G401.6 (cell line): ENCODE data around the gene CKAP5.
"Not testable (repeated sequence)": the region's sequence is repeated elsewhere in the genome, so short reads cannot be mapped to it uniquely, and the experiment has no call there.

Source experiments
- FAIRE-seq: peaks from 2 replicates; lab custom pipeline; 2012; peaks lifted over from hg19 to GRCh38; lab: Jason Lieb, UNC

The CKAP5 gene

DNA sequence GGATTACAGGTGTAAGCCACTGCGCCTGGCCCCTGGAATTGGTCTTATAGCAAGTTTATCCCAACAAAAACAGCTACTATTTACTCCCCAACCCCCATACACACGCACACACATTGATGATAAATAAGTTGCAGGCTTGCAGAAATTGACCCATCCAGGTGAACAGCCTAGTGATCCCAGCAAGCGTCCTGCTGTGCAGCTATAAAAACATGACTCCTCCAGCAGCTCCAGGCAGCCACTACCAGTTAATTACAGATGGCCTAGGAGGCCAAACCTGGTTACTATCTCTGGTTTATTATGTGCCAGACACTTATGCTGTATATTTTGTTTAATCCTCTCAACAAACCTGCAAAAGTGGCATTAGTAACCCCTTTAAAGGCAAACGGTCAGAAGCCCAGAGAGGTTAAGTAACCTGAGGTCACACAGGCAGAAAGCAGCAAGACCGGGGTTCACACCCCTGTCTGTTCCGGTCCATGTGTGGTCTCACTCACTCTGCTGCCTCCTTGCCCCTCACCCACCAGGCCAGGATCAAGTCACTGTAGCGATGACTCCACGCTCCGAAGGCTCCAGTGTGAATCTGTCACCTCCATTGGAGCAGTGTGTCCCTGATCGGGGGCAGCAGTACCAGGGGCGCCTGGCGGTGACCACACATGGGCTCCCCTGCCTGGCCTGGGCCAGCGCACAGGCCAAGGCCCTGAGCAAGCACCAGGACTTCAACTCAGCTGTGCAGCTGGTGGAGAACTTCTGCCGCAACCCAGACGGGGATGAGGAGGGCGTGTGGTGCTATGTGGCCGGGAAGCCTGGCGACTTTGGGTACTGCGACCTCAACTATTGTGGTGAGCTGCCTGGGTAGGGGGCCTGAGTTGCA is 120.5 kb downstream of the CKAP5 start:
- no peak for FAIRE-seq

DNA sequence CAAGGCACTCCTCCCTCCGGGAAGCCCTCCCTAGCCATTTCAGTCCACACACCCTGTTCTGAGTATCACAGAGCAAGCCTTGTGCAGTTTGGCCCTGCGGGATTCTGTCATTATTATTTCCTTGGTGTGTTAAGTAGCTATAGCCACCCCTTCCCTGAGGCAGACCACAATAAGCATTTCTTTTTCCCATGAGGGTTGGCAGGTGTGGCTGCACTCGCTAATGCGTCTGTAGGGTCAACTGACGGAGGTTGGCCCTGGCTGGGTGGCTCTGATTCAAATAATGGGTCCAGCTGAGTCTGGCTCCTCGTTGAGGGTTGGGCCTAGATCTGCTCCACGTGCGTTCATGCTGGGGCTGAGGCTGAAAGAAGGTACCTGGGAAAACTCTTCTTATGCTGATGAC is 122.0 kb downstream of the CKAP5 start:
- no peak for FAIRE-seq

DNA sequence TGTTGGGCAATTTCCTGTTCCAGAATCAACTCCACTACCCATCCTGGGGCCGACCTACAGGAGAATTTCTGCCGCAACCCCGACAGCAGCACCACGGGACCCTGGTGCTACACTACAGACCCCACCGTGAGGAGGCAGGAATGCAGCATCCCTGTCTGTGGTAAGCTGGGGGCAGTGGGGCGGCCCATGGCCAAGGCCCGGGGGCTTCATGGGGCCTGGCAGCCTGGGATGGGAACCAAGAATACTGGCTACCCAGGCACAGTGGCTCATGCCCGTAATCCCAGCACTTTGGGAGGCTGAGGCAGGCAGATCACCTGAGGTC is 122.8 kb downstream of the CKAP5 start:
- FAIRE-seq, result no peak

DNA sequence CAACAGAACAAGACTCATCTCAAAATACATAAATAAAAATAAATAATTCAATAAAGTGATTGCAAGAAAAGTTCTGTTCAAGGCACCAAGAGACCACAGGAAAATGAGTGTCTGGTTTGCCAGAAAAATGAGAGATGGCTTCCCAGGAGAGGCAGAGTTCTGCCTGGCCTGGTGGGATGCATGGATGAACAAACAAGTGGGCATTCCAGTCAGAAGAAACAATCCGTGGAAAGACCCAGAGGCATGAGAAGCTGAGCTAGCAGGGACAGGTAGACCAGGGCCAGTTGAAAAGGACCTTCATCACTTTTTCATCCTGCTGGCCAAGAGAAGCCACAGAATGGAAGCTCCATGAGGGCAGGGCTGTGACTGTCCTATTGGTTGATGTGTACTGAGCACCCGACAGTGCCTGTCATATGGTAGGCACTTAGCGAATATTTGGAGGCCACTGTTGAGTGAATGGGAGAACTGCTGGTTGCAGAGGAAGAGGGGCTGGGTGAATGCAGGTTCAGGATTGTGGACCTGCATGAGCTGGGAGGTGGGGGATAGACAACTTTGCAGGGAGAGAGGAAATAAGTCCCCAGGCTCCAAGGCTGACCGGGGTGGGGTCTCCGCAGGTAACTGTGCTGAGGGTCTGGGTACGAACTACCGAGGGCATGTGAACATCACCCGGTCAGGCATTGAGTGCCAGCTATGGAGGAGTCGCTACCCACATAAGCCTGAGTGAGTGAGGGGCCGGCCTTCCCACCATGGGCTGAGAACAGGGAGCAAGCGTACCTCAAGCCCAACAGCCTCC is 123.3 kb downstream of the CKAP5 start:
- no peak for FAIRE-seq

DNA sequence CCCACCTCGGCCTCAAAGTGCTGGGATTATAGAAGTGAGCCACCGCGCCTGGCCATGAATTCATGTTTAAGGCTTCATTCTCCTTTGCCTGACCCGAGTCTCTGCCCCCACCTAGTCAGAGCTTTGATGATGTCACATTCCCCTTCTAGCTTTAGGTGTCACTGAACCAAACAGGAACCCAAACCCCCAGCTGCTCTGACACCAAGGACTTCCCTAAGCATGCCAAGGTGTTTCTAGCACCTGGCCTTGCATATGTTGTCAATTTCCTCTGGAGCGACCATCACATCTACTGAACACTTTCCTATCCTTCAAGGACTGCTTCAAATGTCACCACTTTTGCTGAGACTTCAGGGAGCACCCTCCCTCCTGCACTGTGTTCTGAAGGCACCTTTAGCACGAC is 124.8 kb downstream of the CKAP5 start:
- no peak for FAIRE-seq

DNA sequence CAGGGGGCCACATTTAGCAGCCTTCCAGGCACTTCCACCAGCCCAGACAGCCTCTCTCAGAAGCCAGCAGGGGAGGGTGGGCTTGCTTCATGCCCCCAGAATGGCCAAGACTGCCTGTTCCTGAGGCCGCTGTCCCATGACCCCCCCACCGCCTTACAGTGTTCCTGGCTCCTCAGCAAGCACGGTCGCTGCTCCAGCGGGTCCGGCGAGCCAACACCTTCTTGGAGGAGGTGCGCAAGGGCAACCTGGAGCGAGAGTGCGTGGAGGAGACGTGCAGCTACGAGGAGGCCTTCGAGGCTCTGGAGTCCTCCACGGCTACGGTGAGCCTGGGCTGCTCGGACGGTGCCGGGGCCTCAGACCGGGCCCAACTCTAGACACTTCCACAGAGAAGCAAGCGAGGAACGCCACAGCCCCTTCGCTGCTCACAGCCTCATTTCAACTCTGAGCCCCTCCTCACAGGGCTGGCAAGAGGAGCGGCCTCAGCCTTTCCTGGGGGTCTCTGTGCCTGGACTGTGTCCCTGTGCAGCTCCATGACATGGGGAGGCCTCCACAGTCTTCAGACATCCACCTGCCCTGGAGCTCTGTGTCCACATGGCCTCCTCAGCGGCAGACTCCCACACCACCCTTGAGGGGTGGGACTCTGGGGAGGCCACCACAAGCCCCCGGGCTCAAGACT is 126.4 kb downstream of the CKAP5 start:
- no peak for FAIRE-seq

DNA sequence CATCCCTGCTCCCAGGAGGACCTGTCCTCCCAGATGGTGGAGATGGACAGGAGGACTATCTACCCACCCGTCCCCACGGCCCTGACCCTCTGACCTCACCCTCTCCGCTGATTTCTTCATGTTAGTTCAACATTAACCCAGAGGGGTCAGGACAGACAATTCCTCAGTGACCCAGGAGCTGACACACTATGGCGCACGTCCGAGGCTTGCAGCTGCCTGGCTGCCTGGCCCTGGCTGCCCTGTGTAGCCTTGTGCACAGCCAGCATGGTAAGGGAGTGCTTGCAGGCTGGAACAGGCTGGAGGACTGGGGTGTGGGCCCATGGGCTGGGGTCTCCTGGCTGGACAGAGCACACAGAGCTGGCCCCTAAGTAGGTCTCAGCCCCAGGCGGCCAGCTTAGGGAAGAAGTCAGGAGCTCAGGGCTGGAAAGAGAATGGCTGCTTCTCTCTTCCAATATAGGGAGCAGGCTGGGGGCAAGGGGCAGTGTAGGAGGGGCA is 127.0 kb downstream of the CKAP5 start, which contains the start of gene F2:
Gene F2 (plus strand): TSS at position 166 of the 495 bp plus-strand sequence. CDS start 23 bp downstream, at position 189.
- no peak for FAIRE-seq

DNA sequence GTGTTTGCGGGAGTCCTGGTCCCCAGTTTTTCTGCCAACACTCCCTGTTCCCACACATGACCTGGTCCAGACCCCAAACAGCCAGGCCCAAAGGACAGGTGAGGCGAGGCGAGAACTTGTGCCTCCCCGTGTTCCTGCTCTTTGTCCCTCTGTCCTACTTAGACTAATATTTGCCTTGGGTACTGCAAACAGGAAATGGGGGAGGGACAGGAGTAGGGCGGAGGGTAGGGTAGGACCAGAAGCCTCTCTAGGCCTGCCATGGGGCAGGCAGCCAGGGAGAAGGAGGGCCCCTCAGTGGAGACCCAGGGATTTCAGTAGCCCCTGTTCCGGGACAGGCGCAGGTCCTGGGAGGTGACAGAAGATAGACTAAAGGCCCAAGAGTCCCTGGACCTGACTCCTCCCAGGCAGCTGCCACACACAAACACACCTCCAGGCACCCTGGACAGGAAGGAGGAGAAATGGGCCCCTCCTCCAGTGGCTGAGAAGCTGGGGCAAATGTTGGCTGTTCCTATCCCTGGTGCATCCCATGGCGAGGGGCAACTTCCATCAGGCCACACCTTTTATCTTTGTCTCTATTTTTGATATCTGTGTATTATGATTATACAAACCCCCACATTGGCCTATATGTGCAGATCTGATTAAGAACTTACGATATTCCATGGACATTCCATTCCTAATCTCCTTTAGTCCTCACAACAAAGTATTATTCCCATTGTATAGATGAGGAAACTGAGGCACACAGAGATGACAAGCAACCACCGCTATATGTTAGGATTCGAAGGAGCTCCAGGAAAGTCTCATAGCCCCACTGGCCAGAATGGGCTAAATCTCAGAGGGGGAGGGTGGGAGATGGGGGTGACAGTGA is 127.7 kb downstream of the CKAP5 start:
- FAIRE-seq, result no peak

DNA sequence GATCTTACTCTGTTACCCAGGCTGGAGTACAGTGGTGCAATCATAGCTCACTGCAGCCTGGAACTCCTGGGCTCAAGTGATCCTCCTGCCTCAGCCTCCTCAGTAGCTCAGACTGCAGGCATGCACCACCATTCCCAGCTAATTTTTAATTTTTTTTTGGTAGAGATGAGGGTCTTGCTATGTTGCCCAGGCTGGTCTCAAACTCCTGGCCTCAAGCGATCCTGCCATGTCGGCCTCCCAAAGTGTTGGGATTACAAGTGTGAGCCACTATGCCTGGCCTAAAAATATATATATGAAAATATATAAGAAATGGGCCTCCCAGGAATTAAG is 128.3 kb downstream of the CKAP5 start:
- not testable (repeated sequence) for FAIRE-seq

DNA sequence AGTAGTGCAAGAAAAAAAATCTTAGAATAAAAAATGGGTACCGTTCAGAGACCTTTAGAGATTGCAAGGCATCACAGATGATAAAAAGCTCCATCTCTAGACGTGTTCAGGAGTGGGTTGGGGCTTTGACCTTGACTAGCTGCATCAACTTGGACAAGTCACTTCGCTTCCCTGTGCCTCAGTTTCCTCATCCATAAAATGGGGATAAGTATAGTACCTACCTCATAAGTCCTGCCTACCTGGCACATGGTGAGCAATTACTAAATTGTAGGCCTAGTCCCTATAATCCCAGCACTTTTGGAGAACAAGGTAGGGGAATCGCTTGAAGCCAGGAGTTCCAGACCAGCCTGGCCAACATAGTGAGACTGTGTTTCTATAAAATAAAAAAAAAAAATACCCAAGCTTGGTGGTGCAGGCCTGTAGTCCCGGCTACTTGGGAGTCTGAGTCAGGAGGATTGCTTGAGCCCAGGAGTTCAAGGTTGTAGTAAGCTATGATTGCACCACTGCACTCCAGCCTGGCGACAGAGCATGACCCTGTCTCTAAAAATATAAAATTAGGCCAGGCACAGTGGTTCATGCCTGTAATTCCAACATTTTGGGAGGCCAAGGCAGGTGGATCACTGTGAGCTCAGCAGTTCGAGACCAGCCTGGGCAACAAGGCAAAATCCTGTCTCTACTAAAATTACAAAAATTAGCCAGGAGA is 133.1 kb downstream of the CKAP5 start:
- no peak for FAIRE-seq

DNA sequence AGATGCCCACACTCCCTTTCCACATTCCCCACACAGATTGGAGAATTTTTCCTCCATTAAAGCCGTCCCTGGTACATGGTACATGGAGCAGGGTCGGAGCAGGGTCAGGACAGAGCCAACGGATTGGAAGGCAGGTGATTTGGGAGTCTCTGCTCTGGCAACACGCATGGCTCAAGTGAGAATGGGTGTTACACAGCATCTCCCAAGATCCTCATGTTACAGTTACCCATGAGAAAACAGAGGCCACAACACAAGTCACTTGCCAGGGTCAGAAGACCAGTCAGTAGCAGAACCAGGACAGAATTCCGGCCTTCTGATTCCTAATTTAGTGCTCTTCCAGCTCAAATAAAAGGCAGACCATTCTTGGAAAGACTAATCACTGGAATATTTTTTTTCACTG is 134.8 kb downstream of the CKAP5 start:
- no peak for FAIRE-seq

DNA sequence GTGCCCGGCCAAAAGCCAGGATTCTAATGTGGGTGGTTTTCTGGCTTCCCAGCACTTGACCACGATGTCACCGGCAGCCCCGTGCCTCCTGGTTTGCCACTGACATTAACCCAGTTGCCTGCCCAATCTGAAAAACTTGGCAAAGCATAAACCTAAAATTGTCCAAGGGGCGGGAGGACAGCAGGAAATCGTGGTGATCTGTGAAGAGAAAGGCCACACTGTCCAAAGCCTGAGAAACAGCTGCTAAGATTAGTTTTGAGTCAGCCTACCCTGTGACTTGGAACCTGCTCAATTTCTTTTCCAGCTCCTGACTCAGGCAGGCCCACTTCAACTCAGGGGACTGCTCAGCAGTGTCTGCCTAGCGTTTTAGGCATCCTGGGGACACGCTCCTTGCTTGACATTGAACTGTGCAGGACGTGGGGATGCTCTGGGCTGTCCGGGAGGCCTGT is 135.2 kb downstream of the CKAP5 start:
- FAIRE-seq, result no peak

DNA sequence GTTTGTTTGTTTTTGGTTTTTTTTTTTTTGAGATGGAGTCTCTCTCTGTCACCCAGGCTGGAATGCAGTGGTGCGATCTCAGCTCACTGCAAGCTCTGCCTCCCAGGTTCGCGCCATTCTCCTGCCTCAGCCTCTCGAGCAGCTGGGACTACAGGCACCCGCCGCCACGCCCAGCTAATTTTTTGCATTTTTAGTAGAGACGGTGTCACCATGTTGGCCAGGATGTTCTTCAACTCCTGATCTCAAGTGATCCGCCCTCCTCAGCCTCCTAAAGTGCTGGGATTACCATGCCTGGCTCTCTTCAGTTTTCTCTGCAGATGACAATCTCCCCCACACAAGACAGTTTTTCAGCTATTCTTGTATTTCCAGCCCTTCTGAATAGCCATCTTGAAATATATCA is 136.7 kb downstream of the CKAP5 start:
- FAIRE-seq, result not testable (repeated sequence)

DNA sequence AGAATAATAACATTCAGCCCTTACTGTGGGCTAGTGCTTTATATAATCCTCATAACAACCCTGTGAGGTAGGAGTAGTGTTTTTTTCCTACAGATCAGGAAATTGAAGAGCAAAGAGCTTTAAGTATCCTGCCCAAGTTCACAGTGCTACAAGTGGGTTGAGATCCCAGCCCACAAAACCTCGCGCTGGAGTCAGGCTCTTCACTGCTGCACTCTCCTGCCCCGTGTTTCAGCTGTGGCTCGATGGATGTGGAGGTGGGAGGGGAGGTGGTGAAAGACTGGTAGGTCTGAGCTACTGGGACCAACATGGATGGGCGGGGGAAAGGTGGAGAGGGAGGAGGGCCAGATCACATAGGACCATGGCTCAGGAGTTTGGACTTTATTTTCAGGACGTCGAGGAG is 139.2 kb downstream of the CKAP5 start:
- no peak for FAIRE-seq

DNA sequence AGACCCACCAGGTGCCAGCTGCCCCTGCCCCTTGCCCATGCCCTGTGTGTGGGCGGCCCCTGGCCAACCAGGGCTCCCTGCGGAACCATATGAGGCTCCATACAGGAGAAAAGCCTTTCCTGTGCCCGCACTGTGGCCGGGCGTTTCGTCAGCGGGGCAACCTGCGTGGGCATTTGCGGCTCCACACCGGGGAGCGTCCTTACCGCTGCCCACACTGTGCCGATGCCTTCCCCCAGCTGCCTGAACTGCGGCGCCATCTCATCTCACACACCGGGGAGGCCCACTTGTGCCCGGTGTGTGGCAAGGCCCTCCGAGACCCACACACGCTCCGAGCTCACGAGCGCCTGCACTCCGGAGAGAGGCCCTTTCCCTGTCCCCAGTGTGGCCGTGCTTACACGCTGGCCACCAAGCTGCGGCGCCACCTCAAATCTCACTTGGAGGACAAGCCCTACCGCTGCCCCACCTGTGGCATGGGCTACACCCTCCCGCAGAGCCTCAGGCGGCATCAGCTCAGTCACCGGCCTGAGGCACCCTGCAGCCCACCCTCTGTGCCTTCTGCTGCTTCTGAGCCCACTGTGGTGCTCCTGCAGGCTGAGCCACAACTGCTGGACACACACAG is 140.9 kb downstream of the CKAP5 start:
- FAIRE-seq, result no peak

DNA sequence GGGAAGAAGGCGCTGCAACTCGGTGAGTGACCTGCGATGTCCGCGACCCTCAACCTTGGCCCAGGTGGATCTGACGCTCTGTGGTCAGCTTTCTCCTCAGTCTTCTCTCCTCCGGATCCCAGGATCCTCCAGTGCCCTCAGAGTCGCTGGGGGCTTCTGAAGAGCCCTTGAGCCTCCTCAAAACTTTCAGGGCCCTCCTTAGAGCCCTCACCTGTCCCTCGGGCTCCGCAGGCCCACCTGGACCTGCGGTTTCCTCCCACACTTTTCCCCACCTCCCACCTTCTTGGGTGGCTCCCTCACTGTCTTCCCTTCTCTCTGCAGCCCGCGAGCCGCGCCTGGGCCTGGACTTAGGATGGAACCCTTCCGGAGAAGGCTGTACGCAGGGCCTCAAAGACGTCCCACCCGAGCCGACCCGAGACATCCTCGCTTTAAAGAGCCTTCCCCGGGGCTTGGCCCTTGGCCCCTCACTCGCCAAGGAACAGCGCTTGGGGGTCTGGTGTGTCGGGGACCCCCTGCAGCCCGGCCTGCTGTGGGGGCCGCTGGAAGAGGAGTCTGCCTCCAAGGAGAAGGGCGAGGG is 144.9 kb downstream of the CKAP5 start:
- no peak for FAIRE-seq

DNA sequence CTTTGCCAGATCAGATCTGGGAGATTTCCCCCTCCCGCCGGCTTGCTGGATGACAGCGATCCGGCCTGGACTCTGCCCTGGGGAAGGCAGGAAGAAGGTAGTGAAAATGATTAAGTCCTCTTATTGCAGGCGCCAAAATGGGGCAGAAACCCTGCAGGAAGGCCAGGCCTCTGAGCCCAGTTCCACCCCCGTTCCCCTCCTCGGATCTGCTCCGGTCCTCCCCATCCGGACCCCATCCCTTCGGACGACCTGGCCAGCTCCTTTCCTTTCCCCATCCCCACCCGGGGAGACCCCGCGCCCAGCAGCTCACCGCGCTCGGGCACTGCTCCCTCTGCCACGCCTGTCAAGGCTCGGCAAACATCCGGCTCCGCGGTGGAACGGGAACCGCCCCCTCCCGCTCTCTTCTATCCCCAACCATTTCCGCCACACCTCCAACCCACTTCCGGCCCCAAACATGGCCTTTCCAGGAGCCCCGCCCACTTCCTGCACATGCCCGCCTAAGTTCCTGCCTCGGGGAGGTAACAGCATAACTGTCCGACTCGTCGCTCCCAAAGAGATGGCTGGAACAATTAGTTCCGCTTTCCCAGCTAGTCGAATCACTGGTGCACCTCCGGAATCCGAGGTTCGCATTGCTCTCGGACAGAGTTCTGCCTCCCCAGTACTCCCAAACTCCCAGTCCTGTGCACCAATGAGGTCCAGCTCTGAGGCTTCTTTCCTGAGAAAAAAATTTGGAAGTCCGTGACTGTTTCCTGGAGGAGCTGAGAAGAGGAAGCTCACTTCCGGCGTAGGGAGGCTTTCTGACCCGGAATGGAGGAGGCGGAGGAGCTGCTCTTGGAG is 145.6 kb downstream of the CKAP5 start, which contains the start of the genes ARHGAP1 and ZNF408:
Gene ARHGAP1 (minus strand): TSS at position 379 of the 837 bp plus-strand sequence. CDS start 4,512 bp downstream, outside the sequence.
Gene ZNF408 (plus strand): TSS at position 791 of the 837 bp plus-strand sequence. CDS start 17 bp downstream, at position 808.
- FAIRE-seq, result peak; percentile 95

DNA sequence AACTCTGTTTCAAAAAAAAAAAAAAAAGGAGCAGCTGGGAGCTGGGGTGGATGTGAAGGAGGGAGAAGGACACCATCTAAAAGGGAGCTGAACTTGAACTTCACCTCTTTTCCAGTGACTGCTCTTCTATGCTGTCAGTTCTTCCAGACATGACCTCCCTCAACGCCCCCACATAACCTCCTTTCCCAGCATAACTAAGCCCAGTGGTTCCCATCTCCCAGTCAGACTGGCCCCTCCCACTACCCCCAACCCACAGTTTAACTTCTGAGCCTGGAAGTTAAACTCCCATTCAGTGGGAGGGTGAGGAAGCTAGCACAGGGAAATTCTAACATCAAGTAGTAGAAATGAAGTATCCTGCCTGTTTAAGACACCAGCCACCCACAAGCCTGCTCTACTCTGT is 147.5 kb downstream of the CKAP5 start:
- no peak for FAIRE-seq

DNA sequence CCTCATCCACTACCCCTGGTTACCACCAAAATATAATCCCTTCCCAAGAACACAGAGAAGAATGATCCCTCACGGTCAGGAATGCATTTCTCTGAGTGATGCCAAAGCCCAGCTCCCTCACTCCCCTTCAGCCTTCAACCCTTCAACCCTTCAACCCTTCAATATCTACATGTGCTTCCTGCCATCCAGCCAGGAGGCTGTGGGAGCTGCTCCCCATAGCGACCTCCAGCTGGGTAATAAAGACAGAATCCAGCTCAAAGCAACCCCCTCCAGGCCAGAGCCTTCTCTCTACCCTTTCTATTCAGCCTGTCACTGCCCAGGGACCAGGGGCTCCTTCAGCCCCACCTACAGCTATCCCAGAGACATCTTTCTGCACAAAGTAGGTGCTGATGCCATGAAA is 148.4 kb downstream of the CKAP5 start:
- FAIRE-seq, result no peak
